Measurements from ENCODE around the gene CBX1.
"Not testable (repeated sequence)": the region's sequence is repeated elsewhere in the genome, so short reads cannot be mapped to it uniquely, and the experiment has no call there.

Gene CBX1

GRCh38 chr17:48077152-48077551 is 24.1 kb downstream of the CBX1 start:
- not testable (repeated sequence) for H2BK5ac ChIP-seq (ENCODE audit: low read depth, low read length, poor library complexity); H3K9me3 ChIP-seq (ENCODE audit: insufficient read depth, low read depth, low read length)

GRCh38 chr17:48074322-48075081 is 26.8 kb downstream of the CBX1 start:
- Histone ChIP-seq H3K14ac (ENCODE audit: low read length) (no peak overlapping the region), H3K9ac (ENCODE audit: low read length) (no peak overlapping the region), H3K18ac (ENCODE audit: low read length) (no peak overlapping the region), H2BK5ac (ENCODE audit: low read depth, low read length, poor library complexity) (no peak overlapping the region), H4K8ac (ENCODE audit: low read depth, low read length) (no peak overlapping the region), H3K79me1 (ENCODE audit: low read length) (no peaks in the 10 kb centered on the region), H3K9me3 (ENCODE audit: insufficient read depth, low read depth, low read length) (no peaks in the 10 kb centered on the region), H4K91ac (ENCODE audit: low read depth, low read length) (no peak overlapping the region), H2BK120ac (ENCODE audit: insufficient read depth, low read length, poor library complexity) (no peak overlapping the region), H4K12ac (ENCODE audit: low read depth, low read length) (no peak overlapping the region), H3K4me1 (ENCODE audit: control insufficient read depth in 1 of 2, insufficient read depth in 2 of 2, low read length in 2 of 2) (no peaks in the 10 kb centered on the region), H3K79me2 (ENCODE audit: control insufficient read depth, insufficient read depth, low read length, poor library complexity) (peaks cover 2% of the 10 kb centered on the region), H3K27me3 (ENCODE audit: insufficient read depth, low read length) (no peaks in the 10 kb centered on the region), H3K4me2 (ENCODE audit: low read length) (no peak overlapping the region), H3K23ac (ENCODE audit: low read length) (no peak overlapping the region), H3K27ac (ENCODE audit: low read depth, low read length) (no peak overlapping the region), H3K4me3 (ENCODE audit: low read depth, low read length) (no peak overlapping the region), H2BK12ac (ENCODE audit: low read length) (no peak overlapping the region), H3K36me3 (ENCODE audit: control insufficient read depth in 1 of 2, insufficient read depth in 2 of 2, low read length in 2 of 2) (peaks cover 28 to 46% of the 10 kb centered on the region in 2 experiments), H2AK5ac (ENCODE audit: low read length) (no peak overlapping the region), H3K4ac (ENCODE audit: low read depth, low read length) (no peak overlapping the region), H2AFZ (ENCODE audit: insufficient read depth, low read length, poor library complexity) (no peak overlapping the region)
- no CpG with 5 or more reads among the region's 7 CpGs for WGBS (ENCODE audit: extremely low coverage, insufficient coverage, insufficient read length)
- DNase-seq, result peak; percentile 76 to 91

More at GRCh38 chr17:48077152-48077551, 24.1 kb downstream of the CBX1 start:
- not testable (repeated sequence) for H2BK120ac ChIP-seq (ENCODE audit: insufficient read depth, low read length, poor library complexity); H3K23ac ChIP-seq (ENCODE audit: low read length); H3K18ac ChIP-seq (ENCODE audit: low read length); H2AK5ac ChIP-seq (ENCODE audit: low read length); H3K79me1 ChIP-seq (ENCODE audit: low read length); H3K4ac ChIP-seq (ENCODE audit: low read depth, low read length); H3K27ac ChIP-seq (ENCODE audit: low read depth, low read length); H3K79me2 ChIP-seq (ENCODE audit: control insufficient read depth, insufficient read depth, low read length, poor library complexity); H2AFZ ChIP-seq (ENCODE audit: insufficient read depth, low read length, poor library complexity); H3K4me3 ChIP-seq (ENCODE audit: low read depth, low read length); H4K91ac ChIP-seq (ENCODE audit: low read depth, low read length); H3K14ac ChIP-seq (ENCODE audit: low read length); H3K27me3 ChIP-seq (ENCODE audit: insufficient read depth, low read length); H4K12ac ChIP-seq (ENCODE audit: low read depth, low read length); H3K4me1 ChIP-seq (ENCODE audit: control insufficient read depth in 1 of 2, insufficient read depth in 2 of 2, low read length in 2 of 2); DNase-seq; H2BK12ac ChIP-seq (ENCODE audit: low read length); H3K9ac ChIP-seq (ENCODE audit: low read length); H3K4me2 ChIP-seq (ENCODE audit: low read length); H4K8ac ChIP-seq (ENCODE audit: low read depth, low read length)
- H3K36me3 ChIP-seq (ENCODE audit: control insufficient read depth in 1 of 2, insufficient read depth in 2 of 2, low read length in 2 of 2), result peaks cover 25 to 30% of the 10 kb centered on the region in 2 experiments
- no CpG with 5 or more reads among the region's 10 CpGs for WGBS (ENCODE audit: extremely low coverage, insufficient coverage, insufficient read length)

- not testable (repeated sequence) for H3K27ac ChIP-seq (ENCODE audit: low read depth, low read length); H2AFZ ChIP-seq (ENCODE audit: insufficient read depth, low read length, poor library complexity)
These were observed 27.6 kb downstream of the CBX1 start for GRCh38 chr17:48073566-48074094.

GRCh38 chr17:48072811-48073210 is 28.5 kb downstream of the CBX1 start:
- no CpG with 5 or more reads among the region's 9 CpGs for WGBS (ENCODE audit: extremely low coverage, insufficient coverage, insufficient read length)

More at GRCh38 chr17:48073566-48074094, 27.6 kb downstream of the CBX1 start:
- H3K4ac ChIP-seq (ENCODE audit: low read depth, low read length); H3K27me3 ChIP-seq (ENCODE audit: insufficient read depth, low read length); H4K91ac ChIP-seq (ENCODE audit: low read depth, low read length); H2BK12ac ChIP-seq (ENCODE audit: low read length); H2BK5ac ChIP-seq (ENCODE audit: low read depth, low read length, poor library complexity); H3K9me3 ChIP-seq (ENCODE audit: insufficient read depth, low read depth, low read length); DNase-seq; H2BK120ac ChIP-seq (ENCODE audit: insufficient read depth, low read length, poor library complexity); H4K12ac ChIP-seq (ENCODE audit: low read depth, low read length); H4K8ac ChIP-seq (ENCODE audit: low read depth, low read length); H3K14ac ChIP-seq (ENCODE audit: low read length); H3K79me1 ChIP-seq (ENCODE audit: low read length); H3K79me2 ChIP-seq (ENCODE audit: control insufficient read depth, insufficient read depth, low read length, poor library complexity); H3K18ac ChIP-seq (ENCODE audit: low read length); H3K9ac ChIP-seq (ENCODE audit: low read length); H2AK5ac ChIP-seq (ENCODE audit: low read length); H3K4me1 ChIP-seq (ENCODE audit: control insufficient read depth in 1 of 2, insufficient read depth in 2 of 2, low read length in 2 of 2); H3K4me2 ChIP-seq (ENCODE audit: low read length); H3K4me3 ChIP-seq (ENCODE audit: low read depth, low read length); H3K23ac ChIP-seq (ENCODE audit: low read length): not testable (repeated sequence)
- WGBS (ENCODE audit: extremely low coverage, insufficient coverage, insufficient read length), result no CpG with 5 or more reads among the region's 5 CpGs
- H3K36me3 ChIP-seq (ENCODE audit: control insufficient read depth in 1 of 2, insufficient read depth in 2 of 2, low read length in 2 of 2), result peaks cover 32 to 48% of the 10 kb centered on the region in 2 experiments

More at GRCh38 chr17:48072811-48073210, 28.5 kb downstream of the CBX1 start:
- not testable (repeated sequence) for H3K4me3 ChIP-seq (ENCODE audit: low read depth, low read length); H3K79me2 ChIP-seq (ENCODE audit: control insufficient read depth, insufficient read depth, low read length, poor library complexity); H3K27ac ChIP-seq (ENCODE audit: low read depth, low read length); H3K4ac ChIP-seq (ENCODE audit: low read depth, low read length); H3K27me3 ChIP-seq (ENCODE audit: insufficient read depth, low read length); H3K18ac ChIP-seq (ENCODE audit: low read length); H3K4me2 ChIP-seq (ENCODE audit: low read length); H2BK12ac ChIP-seq (ENCODE audit: low read length); H4K91ac ChIP-seq (ENCODE audit: low read depth, low read length); H4K8ac ChIP-seq (ENCODE audit: low read depth, low read length); H3K14ac ChIP-seq (ENCODE audit: low read length); H3K9ac ChIP-seq (ENCODE audit: low read length); H3K23ac ChIP-seq (ENCODE audit: low read length); H2BK120ac ChIP-seq (ENCODE audit: insufficient read depth, low read length, poor library complexity); H3K4me1 ChIP-seq (ENCODE audit: control insufficient read depth in 1 of 2, insufficient read depth in 2 of 2, low read length in 2 of 2); DNase-seq; H2BK5ac ChIP-seq (ENCODE audit: low read depth, low read length, poor library complexity); H2AFZ ChIP-seq (ENCODE audit: insufficient read depth, low read length, poor library complexity); H2AK5ac ChIP-seq (ENCODE audit: low read length); H4K12ac ChIP-seq (ENCODE audit: low read depth, low read length); H3K9me3 ChIP-seq (ENCODE audit: insufficient read depth, low read depth, low read length); H3K79me1 ChIP-seq (ENCODE audit: low read length)
- peaks cover 35 to 51% of the 10 kb centered on the region in 2 experiments for H3K36me3 ChIP-seq (ENCODE audit: control insufficient read depth in 1 of 2, insufficient read depth in 2 of 2, low read length in 2 of 2)
